K562 (cell line): ENCODE results near the gene CRY2. TPM values are rescaled to one million over a fixed set of nuclear protein-coding genes. Genes with fewer than 3 reads are reported as not detected.
A peak's percentile ranks its signal among the peaks of the same experiment; 100 is the strongest.
"Not testable (repeated sequence)": the region's sequence is repeated elsewhere in the genome, so short reads cannot be mapped to it uniquely, and the experiment has no call there.

ENCODE experiments used
- ATF1 ChIP-seq, 2 experiments: fragments of 450-650 bp in 1 of 2; IDR thresholded peaks; 2 replicates each; pipeline ENCODE4 v1.6.1; 2016; ENCODE audit warnings: missing compliant biosample characterization in 1 of 2, missing genetic modification characterization in 1 of 2
- BCOR ChIP-seq: fragments of 450-650 bp; IDR thresholded peaks from 2 replicates; pipeline ENCODE4 v1.6.1; 2016
- CBX1 ChIP-seq: sonication (generic); IDR thresholded peaks from 2 replicates; pipeline ENCODE4 v1.6.1; 2016; ENCODE audit warnings: antibody characterized with exemption, low read depth, mild to moderate bottlenecking
- CUX1 ChIP-seq: fragments of 200-800 bp; sonication (Bioruptor generic); IDR thresholded peaks from 2 replicates; pipeline ENCODE4 v1.6.1; 2016; ENCODE audit warnings: missing genetic modification characterization, missing compliant biosample characterization
- DEAF1 ChIP-seq: fragments of 450-650 bp; formaldehyde crosslinking; IDR thresholded peaks from 2 replicates; pipeline ENCODE4 v1.4.0; 2020; ENCODE audit warnings: mild to moderate bottlenecking, moderate library complexity
- EGR1 ChIP-seq: fragments of 450-650 bp; conservative IDR thresholded peaks from 2 replicates; pipeline ENCODE4 v1.6.1; 2017; ENCODE audit warnings: mild to moderate bottlenecking
- HDAC3 ChIP-seq: fragments of 450-650 bp; IDR thresholded peaks from 2 replicates; pipeline ENCODE4 v1.6.1; 2018; ENCODE audit warnings: borderline replicate concordance, mild to moderate bottlenecking, moderate library complexity; ENCODE audit not compliant: partially characterized antibody
- JUND ChIP-seq, 2 experiments: IDR thresholded peaks; 2 replicates in 1 of 2; 3 replicates in 1 of 2; pipeline ENCODE4 v1.6.1; 2011; ENCODE audit warnings: borderline replicate concordance in 2 of 2, low read depth in 2 of 2, low read length in 2 of 2, improper control_type of control experiment in 1 of 2, missing biosample characterization in 1 of 2, missing genetic modification characterization in 1 of 2, missing genetic modification reagents in 1 of 2
- KHSRP ChIP-seq: fragments of 450-650 bp; IDR thresholded peaks from 2 replicates; pipeline ENCODE4 v1.6.1; 2017
- NBN ChIP-seq: fragments of 450-650 bp; IDR thresholded peaks from 2 replicates; pipeline ENCODE4 v1.6.1; 2016; ENCODE audit warnings: low read depth, mild to moderate bottlenecking
- PBX2 ChIP-seq, 2 experiments: IDR thresholded peaks in 1 of 2; conservative IDR thresholded peaks in 1 of 2; 2 replicates each; pipeline ENCODE4 v1.6.1; 2016; ENCODE audit warnings: low read depth in 2 of 2, mild to moderate bottlenecking in 1 of 2, missing compliant biosample characterization in 1 of 2, missing genetic modification characterization in 1 of 2, moderate library complexity in 1 of 2
- PML ChIP-seq: IDR thresholded peaks from 2 replicates; pipeline ENCODE4 v1.6.1; 2012; ENCODE audit warnings: low read length, inconsistent platforms
- RNF2 ChIP-seq: sonication (generic); IDR thresholded peaks from 2 replicates; pipeline ENCODE4 v1.6.1; 2016
- SP1 ChIP-seq: sonication (generic); formaldehyde crosslinking; IDR thresholded peaks from 2 replicates; pipeline ENCODE4 v1.8.1; 2022; ENCODE audit warnings: mild to moderate bottlenecking, missing genetic modification reagents
- ZNF134 ChIP-seq: fragments of 250-450 bp; sonication (Bioruptor Pico); conservative IDR thresholded peaks from 2 replicates; pipeline ENCODE4 v1.4.0; 2020
- ZNF41 ChIP-seq: fragments of 250-450 bp; sonication (Bioruptor Pico); conservative IDR thresholded peaks from 2 replicates; pipeline ENCODE4 v1.4.0; 2020; ENCODE audit warnings: mild to moderate bottlenecking
- ZNF766 ChIP-seq: fragments of 200-800 bp; sonication (Bioruptor generic); conservative IDR thresholded peaks from 2 replicates; pipeline ENCODE4 v1.6.1; 2016; ENCODE audit warnings: missing genetic modification characterization, missing compliant biosample characterization
- polyA plus RNA-seq, 8 experiments: library from polyadenylated mRNA; depleted of rRNA in 4 of 8; stranded (reverse) in 5 of 8; unstranded in 3 of 8; fragments of >200 nt; fragmentation: Nextera tagmentation in 2 of 8; fragmentation: Illumina TruSeq in 1 of 8; extraction: Ambion mirVana in 2 of 8; extraction: Trizol in 1 of 8; gene quantifications; 2 replicates each; pipeline versions ENCODE4 v1.2.1 to v1.2.3, GENCODE V29; 2011 to 2014; ENCODE audit warnings: inconsistent platforms in 1 of 8, missing spikeins in 1 of 8
- total RNA-seq, 7 experiments: library from RNA; depleted of rRNA in 6 of 7; stranded (reverse); fragments of >200 nt in 6 of 7; fragmentation: Illumina TruSeq in 2 of 7; extraction: Trizol in 2 of 7; gene quantifications; 2 replicates each; pipeline versions ENCODE4 v1.2.1 to v1.2.3, GENCODE V29; 2011 to 2021; ENCODE audit warnings: low replicate concordance in 1 of 7
- TF ChIP-seq, protein P1 (sequence below): fragments of 450-650 bp; IDR thresholded peaks from 2 replicates; pipeline ENCODE4 v1.6.1; 2016

CRY2 gene
- total and polyA plus RNA-seq, 9 of the 15 experiments (the other 6 are each of a cell fraction or from before 2014, with no cell fraction given), result 2.3 to 23.9 (median 14.8) TPM

DNA sequence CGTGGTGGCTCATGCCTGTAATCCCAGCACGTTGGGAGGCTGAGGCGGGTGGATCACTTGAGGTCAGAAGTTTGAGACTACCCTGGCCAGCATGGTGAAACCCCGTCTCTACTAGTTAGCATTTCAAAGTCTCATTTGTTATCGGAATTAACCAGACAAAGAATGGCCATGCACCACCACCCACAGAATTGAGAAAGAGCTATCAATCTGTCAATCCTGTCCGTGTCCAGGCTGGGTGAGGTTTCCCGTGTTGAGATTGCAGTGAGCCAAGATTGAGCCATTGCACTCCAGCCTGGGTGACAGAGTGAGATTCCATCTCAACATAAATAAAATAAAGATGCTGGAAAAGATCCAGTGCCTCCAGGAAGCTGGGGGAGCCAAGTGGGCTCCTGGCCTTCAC lies 20.8 kb upstream of the CRY2 start (continued):
- TF ChIP-seq NBN (peak; percentile 89), PML (peak; percentile 90), KHSRP (peak; percentile 45; the same call in 1 of the 2 replicates), ZNF766 (peak; percentile 99), ATF1 (tag; IDR thresholded peaks at IDR 0.05) (peak; percentile 66), ZNF41 (CRISPR knock-in tag) (0 out of 2 replicates have a peak, but pooled peaks have one; percentile 21), EGR1 (peak; percentile 94), JUND (IDR thresholded peaks at IDR 0.05; ENCODE audit: borderline replicate concordance, low read depth, low read length) (peak; percentile 58; the same call in 1 of the 2 replicates), PBX2 (CRISPR knock-in tag; IDR thresholded peaks at IDR 0.05; ENCODE audit: low read depth) (peak; percentile 71), PBX2 (tag; conservative IDR thresholded peaks at IDR 0.05; ENCODE audit: low read depth) (peak; percentile 99), HDAC3 (peak; percentile 96), CUX1 (peak; percentile 45; the same call in 1 of the 2 replicates), DEAF1 (0 out of 2 replicates have a peak, but pooled peaks have one; percentile 20), BCOR (peak; percentile 92), RNF2 (peak; percentile 85), ZNF134 (CRISPR knock-in tag) (peak; percentile 63; the same call in 1 of the 2 replicates), CBX1 (0 out of 2 replicates have a peak, but pooled peaks have one; percentile 14), SP1 (CRISPR knock-in tag) (0 out of 2 replicates have a peak, but pooled peaks have one; percentile 51)
- TF ChIP-seq, protein P1, sequence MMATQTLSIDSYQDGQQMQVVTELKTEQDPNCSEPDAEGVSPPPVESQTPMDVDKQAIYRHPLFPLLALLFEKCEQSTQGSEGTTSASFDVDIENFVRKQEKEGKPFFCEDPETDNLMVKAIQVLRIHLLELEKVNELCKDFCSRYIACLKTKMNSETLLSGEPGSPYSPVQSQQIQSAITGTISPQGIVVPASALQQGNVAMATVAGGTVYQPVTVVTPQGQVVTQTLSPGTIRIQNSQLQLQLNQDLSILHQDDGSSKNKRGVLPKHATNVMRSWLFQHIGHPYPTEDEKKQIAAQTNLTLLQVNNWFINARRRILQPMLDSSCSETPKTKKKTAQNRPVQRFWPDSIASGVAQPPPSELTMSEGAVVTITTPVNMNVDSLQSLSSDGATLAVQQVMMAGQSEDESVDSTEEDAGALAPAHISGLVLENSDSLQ, result peak; percentile 91
- TF ChIP-seq ATF1 (CRISPR knock-in tag; IDR thresholded peaks at IDR 0.05); JUND (tag; IDR thresholded peaks at IDR 0.05; ENCODE audit: borderline replicate concordance, low read depth, low read length): not testable (repeated sequence)
